NCI-H1048 (cell line): ENCODE data around the gene CNKSR3.
"Not testable (repeated sequence)": the region's sequence is repeated elsewhere in the genome, so short reads cannot be mapped to it uniquely, and the experiment has no call there.

Experiments used
- DNase-seq: peaks from one replicate; lab custom pipeline; 2025; lab: John Stamatoyannopoulos, UW

The CNKSR3 gene

GRCh38 chr6:154528310-154528915 lies 17.9 kb upstream of the CNKSR3 start:
- no peak for DNase-seq

GRCh38 chr6:154526996-154527395 lies 16.5 kb upstream of the CNKSR3 start:
- DNase-seq, result no peak

- DNase-seq, result no peak
These were observed 12.1 kb upstream of the CNKSR3 start for GRCh38 chr6:154522576-154522975.

- DNase-seq, result no peak
These were observed 10.9 kb upstream of the CNKSR3 start for GRCh38 chr6:154521412-154521811.

GRCh38 chr6:154520280-154520679 lies 9.8 kb upstream of the CNKSR3 start:
- no peak for DNase-seq

GRCh38 chr6:154518396-154518795 lies 7.9 kb upstream of the CNKSR3 start:
- no peak for DNase-seq

GRCh38 chr6:154516276-154516675 lies 5.8 kb upstream of the CNKSR3 start:
- DNase-seq, result no peak

- no peak for DNase-seq
These were observed 5.3 kb upstream of the CNKSR3 start for GRCh38 chr6:154515826-154516225.

- not testable (repeated sequence) for DNase-seq
These were observed 4.6 kb upstream of the CNKSR3 start for GRCh38 chr6:154515076-154515475.

- DNase-seq, result no peak
These were observed 4.0 kb upstream of the CNKSR3 start for GRCh38 chr6:154514481-154514880.

GRCh38 chr6:154513601-154514320 lies 3.3 kb upstream of the CNKSR3 start:
- no peak for DNase-seq

GRCh38 chr6:154512201-154512600 lies 1.7 kb upstream of the CNKSR3 start:
- DNase-seq, result no peak

GRCh38 chr6:154511791-154512190 lies 1.3 kb upstream of the CNKSR3 start:
- no peak for DNase-seq

- no peak for DNase-seq
These were observed 903 bp downstream of the CNKSR3 start for GRCh38 chr6:154509421-154510143.

GRCh38 chr6:154508573-154509375 lies 1.7 kb downstream of the CNKSR3 start:
- no peak for DNase-seq

- DNase-seq, result no peak
These were observed 3.2 kb downstream of the CNKSR3 start for GRCh38 chr6:154506991-154507898.

- no peak for DNase-seq
These were observed 3.9 kb downstream of the CNKSR3 start for GRCh38 chr6:154506582-154506981.

- DNase-seq, result no peak
These were observed 4.4 kb downstream of the CNKSR3 start for GRCh38 chr6:154506108-154506507.

GRCh38 chr6:154504865-154505449 lies 5.5 kb downstream of the CNKSR3 start:
- no peak for DNase-seq

GRCh38 chr6:154504102-154504501 lies 6.4 kb downstream of the CNKSR3 start:
- DNase-seq, result no peak

- DNase-seq, result no peak
These were observed 6.8 kb downstream of the CNKSR3 start for GRCh38 chr6:154503658-154504057.
